H9 (cell line): ENCODE measurements around the gene UNC80. TPM values are rescaled to one million over a fixed set of nuclear protein-coding genes. Genes with fewer than 3 reads are reported as not detected.

ENCODE experiments used
- DNase-seq: peaks from one replicate; pipeline ENCODE4 v3.0.0-alpha.2; 2017
- H2AFZ ChIP-seq: one replicate; pipeline ENCODE4 v1.6.1; 2013; ENCODE audit warnings: mild to moderate bottlenecking, low read length, control low read depth, moderate library complexity
- H2AK5ac ChIP-seq: 2 replicates; pipeline ENCODE4 v1.6.1; 2013; ENCODE audit warnings: low read length, control low read depth, mixed read lengths; ENCODE audit not compliant: insufficient read length
- H2BK120ac ChIP-seq: one replicate; pipeline ENCODE4 v1.6.1; 2013; ENCODE audit warnings: low read depth, mild to moderate bottlenecking, low read length, control low read depth, inconsistent platforms; ENCODE audit not compliant: poor library complexity, severe bottlenecking
- H2BK12ac ChIP-seq: 2 replicates; pipeline ENCODE4 v1.6.1; 2013; ENCODE audit warnings: low read length, control low read depth, mixed read lengths, low read depth; ENCODE audit not compliant: insufficient read length
- H2BK15ac ChIP-seq: 2 replicates; pipeline ENCODE4 v1.6.1; 2013; ENCODE audit warnings: low read depth, low read length, control low read depth
- H2BK20ac ChIP-seq: one replicate; pipeline ENCODE4 v1.6.1; 2013; ENCODE audit warnings: low read depth, mild to moderate bottlenecking, low read length, control low read depth, inconsistent platforms; ENCODE audit not compliant: poor library complexity, severe bottlenecking
- H2BK5ac ChIP-seq: 2 replicates; pipeline ENCODE4 v1.6.1; 2013; ENCODE audit warnings: low read length, control low read depth, mixed read lengths; ENCODE audit not compliant: insufficient read length
- H3K14ac ChIP-seq: 2 replicates; pipeline ENCODE4 v1.6.1; 2013; ENCODE audit warnings: low read length, control low read depth; ENCODE audit not compliant: insufficient read depth
- H3K18ac ChIP-seq: 2 replicates; pipeline ENCODE4 v1.6.1; 2013; ENCODE audit warnings: low read depth, mild to moderate bottlenecking, mixed read lengths, low read length, control low read depth; ENCODE audit not compliant: insufficient read length
- H3K23ac ChIP-seq: 2 replicates; pipeline ENCODE4 v1.6.1; 2013; ENCODE audit warnings: low read length, control low read depth, mixed read lengths, low read depth; ENCODE audit not compliant: insufficient read length
- H3K23me2 ChIP-seq: 2 replicates; pipeline ENCODE4 v1.6.1; 2013; ENCODE audit warnings: low read depth, mild to moderate bottlenecking, mixed read lengths, low read length, control low read depth; ENCODE audit not compliant: insufficient read length, poor library complexity, severe bottlenecking
- H3K27ac ChIP-seq: 2 replicates; pipeline ENCODE4 v1.5.1; 2013; ENCODE audit warnings: low read length, control low read depth, mixed read lengths, low read depth; ENCODE audit not compliant: insufficient read length
- H3K27me3 ChIP-seq: 2 replicates; pipeline ENCODE4 v1.6.1; 2013; ENCODE audit warnings: low read length, control low read depth, inconsistent platforms; ENCODE audit not compliant: insufficient read depth
- H3K4ac ChIP-seq: 2 replicates; pipeline ENCODE4 v1.6.1; 2013; ENCODE audit warnings: low read depth, mild to moderate bottlenecking, control low read depth, inconsistent platforms, low read length, moderate library complexity
- H3K4me1 ChIP-seq: 2 replicates; pipeline ENCODE4 v1.6.1; 2013; ENCODE audit warnings: low read length, control low read depth, inconsistent platforms; ENCODE audit not compliant: insufficient read depth
- H3K4me2 ChIP-seq: 2 replicates; pipeline ENCODE4 v1.6.1; 2013; ENCODE audit warnings: low read length, control low read depth, mixed read lengths; ENCODE audit not compliant: insufficient read length, insufficient read depth
- H3K56ac ChIP-seq: 2 replicates; pipeline ENCODE4 v1.6.1; 2013; ENCODE audit warnings: low read depth, mild to moderate bottlenecking, mixed read lengths, low read length, control low read depth; ENCODE audit not compliant: insufficient read length
- H3K79me1 ChIP-seq: 2 replicates; pipeline ENCODE4 v1.6.1; 2013; ENCODE audit warnings: low read depth, mild to moderate bottlenecking, moderate library complexity, low read length, control low read depth, inconsistent platforms; ENCODE audit not compliant: insufficient read depth, poor library complexity, severe bottlenecking
- H3K79me2 ChIP-seq: 2 replicates; pipeline ENCODE4 v1.6.1; 2013; ENCODE audit warnings: low read length, control low read depth, inconsistent platforms; ENCODE audit not compliant: insufficient read depth
- H3K9ac ChIP-seq: 2 replicates; pipeline ENCODE4 v1.6.1; 2013; ENCODE audit warnings: low read length, control low read depth, mixed read lengths; ENCODE audit not compliant: insufficient read length; ENCODE audit errors: extremely low read depth
- H3K9me3 ChIP-seq: one replicate; pipeline ENCODE4 v1.6.1; 2013; ENCODE audit warnings: low read depth, low read length, inconsistent platforms; ENCODE audit not compliant: control insufficient read depth
- H3T11ph ChIP-seq: one replicate; pipeline ENCODE4 v1.6.1; 2013; ENCODE audit warnings: mild to moderate bottlenecking, low read length, control low read depth, inconsistent platforms
- H4K20me1 ChIP-seq: one replicate; pipeline ENCODE4 v1.6.1; 2013; ENCODE audit not compliant: control insufficient read depth, insufficient read length, insufficient read depth
- H4K5ac ChIP-seq: 2 replicates; pipeline ENCODE4 v1.6.1; 2013; ENCODE audit warnings: low read depth, mild to moderate bottlenecking, mixed read lengths, low read length, control low read depth; ENCODE audit not compliant: insufficient read length
- H4K8ac ChIP-seq: replicated peaks from 2 replicates; pipeline ENCODE4 v1.6.1; 2013; ENCODE audit warnings: low read length, control low read depth, mixed read lengths, low read depth; ENCODE audit not compliant: insufficient read length
- H4K91ac ChIP-seq: 2 replicates; pipeline ENCODE4 v1.6.1; 2013; ENCODE audit warnings: low read depth, mild to moderate bottlenecking, moderate library complexity, mixed read lengths, low read length, control low read depth; ENCODE audit not compliant: insufficient read length
- H3K27ac Mint-ChIP-seq, 3 experiments: 2 replicates in 2 of 3; 3 replicates in 1 of 3; pipeline ENCODE4 v1.8.0; 2020 to 2021; ENCODE audit warnings: mixed read lengths in 3 of 3, mild to moderate bottlenecking in 1 of 3, moderate library complexity in 1 of 3
- H3K27me3 Mint-ChIP-seq: 2 replicates; pipeline ENCODE4 v1.8.0; 2021; ENCODE audit warnings: low read depth, mild to moderate bottlenecking, moderate library complexity, mixed read lengths
- H3K36me3 Mint-ChIP-seq, 3 experiments: 2 replicates in 2 of 3; 3 replicates in 1 of 3; pipeline ENCODE4 v1.8.0; 2020 to 2021; ENCODE audit warnings: low read depth in 3 of 3, mixed read lengths in 3 of 3; ENCODE audit not compliant: insufficient read depth in 1 of 3
- H3K4me1 Mint-ChIP-seq, 2 experiments: 2 replicates each; pipeline ENCODE4 v1.8.0; 2020; ENCODE audit warnings: mixed read lengths in 2 of 2
- H3K4me3 Mint-ChIP-seq, 2 experiments: 2 replicates in 1 of 2; 3 replicates in 1 of 2; pipeline ENCODE4 v1.8.0; 2020 to 2021; ENCODE audit warnings: mild to moderate bottlenecking in 2 of 2, mixed read lengths in 2 of 2, moderate library complexity in 1 of 2
- H3K9me3 Mint-ChIP-seq, 2 experiments: 2 replicates in 1 of 2; 3 replicates in 1 of 2; pipeline ENCODE4 v1.8.0; 2020; ENCODE audit warnings: mild to moderate bottlenecking in 2 of 2, mixed read lengths in 2 of 2, moderate library complexity in 1 of 2
- WGBS: extraction: QIAGEN DNeasy Blood & Tissue Kit; methylation state at CpG from one replicate; pipeline ENCODE4 v1.1.7; 2013; ENCODE audit warnings: missing lambda C conversion rate, low lambda C conversion rate, mixed read lengths; ENCODE audit not compliant: insufficient read length; ENCODE audit errors: extremely low coverage; 5-methylcytosine and 5-hydroxymethylcytosine counted together
- total RNA-seq: library from RNA; stranded (reverse); gene quantifications from 2 replicates; pipeline ENCODE4 v1.2.1, GENCODE V29; 2021
- TF ChIP-seq, protein P1 (sequence below): fragments of 200-600 bp; sonication (generic); conservative IDR thresholded peaks from 3 replicates; pipeline ENCODE4 v1.8.0; 2021; ENCODE audit warnings: antibody characterized with exemption, mild to moderate bottlenecking

Gene UNC80
- total RNA-seq, 1 experiment from 2014 or later: 0.52 TPM

DNA sequence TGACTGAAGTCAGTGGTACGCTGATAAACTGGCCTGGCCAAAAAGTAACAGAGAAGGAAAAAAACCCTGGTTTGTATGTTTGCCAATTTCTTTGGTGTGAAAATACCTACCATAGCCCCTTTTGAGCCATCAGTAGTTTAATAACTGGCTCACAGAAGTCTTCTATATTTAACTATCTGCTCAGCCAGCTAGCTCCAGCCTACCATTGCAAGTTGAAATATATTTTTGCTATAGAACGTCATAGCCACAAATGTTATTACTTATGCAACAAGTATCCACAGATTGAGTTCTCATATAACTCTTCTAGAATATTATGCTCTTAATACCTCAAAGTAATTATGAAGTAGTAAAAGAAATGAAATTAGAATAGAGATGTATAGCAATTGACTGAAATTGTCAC is 256.0 kb downstream of the UNC80 start:
- no peak overlapping the region for H4K91ac ChIP-seq
- H4K20me1 ChIP-seq: no peaks in the 10 kb centered on the region
- no peak overlapping the region for H2BK20ac ChIP-seq
- no peaks in the 10 kb centered on the region for H3K4me1 ChIP-seq
- no peak overlapping the region for H2BK5ac ChIP-seq
- TF ChIP-seq, protein P1, sequence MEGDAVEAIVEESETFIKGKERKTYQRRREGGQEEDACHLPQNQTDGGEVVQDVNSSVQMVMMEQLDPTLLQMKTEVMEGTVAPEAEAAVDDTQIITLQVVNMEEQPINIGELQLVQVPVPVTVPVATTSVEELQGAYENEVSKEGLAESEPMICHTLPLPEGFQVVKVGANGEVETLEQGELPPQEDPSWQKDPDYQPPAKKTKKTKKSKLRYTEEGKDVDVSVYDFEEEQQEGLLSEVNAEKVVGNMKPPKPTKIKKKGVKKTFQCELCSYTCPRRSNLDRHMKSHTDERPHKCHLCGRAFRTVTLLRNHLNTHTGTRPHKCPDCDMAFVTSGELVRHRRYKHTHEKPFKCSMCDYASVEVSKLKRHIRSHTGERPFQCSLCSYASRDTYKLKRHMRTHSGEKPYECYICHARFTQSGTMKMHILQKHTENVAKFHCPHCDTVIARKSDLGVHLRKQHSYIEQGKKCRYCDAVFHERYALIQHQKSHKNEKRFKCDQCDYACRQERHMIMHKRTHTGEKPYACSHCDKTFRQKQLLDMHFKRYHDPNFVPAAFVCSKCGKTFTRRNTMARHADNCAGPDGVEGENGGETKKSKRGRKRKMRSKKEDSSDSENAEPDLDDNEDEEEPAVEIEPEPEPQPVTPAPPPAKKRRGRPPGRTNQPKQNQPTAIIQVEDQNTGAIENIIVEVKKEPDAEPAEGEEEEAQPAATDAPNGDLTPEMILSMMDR: no peak
- Mint-ChIP-seq H3K9me3 (no peaks in the 10 kb centered on the region), H3K27me3 (no peaks in the 10 kb centered on the region), H3K4me3 (no peak overlapping the region), H3K36me3 (peaks cover 11 to 38% (median 27%) of the 10 kb centered on the region in 3 experiments), H3K4me1 (no peaks in the 10 kb centered on the region), H3K27ac (no peak overlapping the region)
- no peak overlapping the region for H3K23ac ChIP-seq
- no peak overlapping the region for H2AK5ac ChIP-seq
- no peak overlapping the region for H3K18ac ChIP-seq
- no peak overlapping the region for H4K5ac ChIP-seq
- H3K23me2 ChIP-seq: no peaks in the 10 kb centered on the region
- no peak for DNase-seq
- no peak overlapping the region for H3K4me2 ChIP-seq
- H3K9me3 ChIP-seq: no peaks in the 10 kb centered on the region
- no peak overlapping the region for H2BK120ac ChIP-seq
- no peak overlapping the region for H3K4ac ChIP-seq
- H3K27ac ChIP-seq: no peak overlapping the region
- no peak overlapping the region for H2AFZ ChIP-seq
- no peak overlapping the region for H2BK15ac ChIP-seq
- WGBS: no CpG with 5 or more reads among the region's 2 CpGs
- no peak overlapping the region for H2BK12ac ChIP-seq
- no peaks in the 10 kb centered on the region for H3K79me2 ChIP-seq
- H3T11ph ChIP-seq: no peak overlapping the region
- no peak overlapping the region for H3K9ac ChIP-seq
- no peak overlapping the region for H3K14ac ChIP-seq
- H3K56ac ChIP-seq: no peak overlapping the region
- no peak overlapping the region for H4K8ac ChIP-seq
- no peaks in the 10 kb centered on the region for H3K79me1 ChIP-seq
- no peaks in the 10 kb centered on the region for H3K27me3 ChIP-seq
